Endothelial cell of umbilical vein (primary cell): Measurements from ENCODE around the gene KCNIP3. TPM values are rescaled to one million over a fixed set of nuclear protein-coding genes. Genes with fewer than 3 reads are reported as not detected.

Source experiments
- BruUV-seq: library from RNA; stranded (reverse); fragments of 400-500 nt; replicated peaks from 2 replicates; lab custom pipeline; 2021; lab: Mats Ljungman, UMichigan
- CTCF ChIA-PET: fragments of 300-600, 350-600 bp; sonication (Branson Sonifier 250); formaldehyde crosslinking; loops from one replicate; lab custom pipeline; 2021; ENCODE audit warnings: antibody characterized with exemption, inconsistent platforms; lab: Charles Lee
- POLR2A ChIA-PET: fragments of 300-600, 350-600 bp; sonication (Branson Sonifier 250); formaldehyde crosslinking; loops from one replicate; lab custom pipeline; 2021; ENCODE audit warnings: antibody characterized with exemption, inconsistent platforms; lab: Charles Lee
- DNase-seq: peaks from one replicate; pipeline ENCODE4 v3.0.0-alpha.2; 2011; ENCODE audit warnings: low read depth, low spot score
- FAIRE-seq: peaks from 2 replicates; lab custom pipeline; 2011; peaks lifted over from hg19 to GRCh38; lab: Jason Lieb, UNC
- H2AFZ ChIP-seq: 2 replicates; pipeline ENCODE4 v1.6.0; 2012; ENCODE audit warnings: low read depth, low read length, control low read depth, inconsistent platforms
- H3K27ac ChIP-seq: 2 replicates; pipeline ENCODE4 v1.5.1; 2011; ENCODE audit warnings: low read depth, mild to moderate bottlenecking, control low read depth, low read length, moderate library complexity; ENCODE audit not compliant: insufficient read depth
- H3K27me3 ChIP-seq, 2 experiments: 2 replicates each; pipeline versions ENCODE4 v1.6.0 to v1.6.1; 2011; ENCODE audit warnings: low read length in 2 of 2, mixed read lengths in 1 of 2; ENCODE audit not compliant: control insufficient read depth in 2 of 2, insufficient read depth in 2 of 2
- H3K36me3 ChIP-seq, 2 experiments: 2 replicates in 1 of 2; 3 replicates in 1 of 2; pipeline ENCODE4 v1.5.1; 2011; ENCODE audit warnings: low read length in 2 of 2, mild to moderate bottlenecking in 1 of 2, moderate library complexity in 1 of 2; ENCODE audit not compliant: control insufficient read depth in 2 of 2, insufficient read depth in 2 of 2; ENCODE audit errors: extremely low read depth in 1 of 2
- H3K4me1 ChIP-seq: 3 replicates; pipeline ENCODE4 v1.5.1; 2011; ENCODE audit warnings: mild to moderate bottlenecking, low read length; ENCODE audit not compliant: control insufficient read depth, insufficient read depth; ENCODE audit errors: extremely low read depth
- H3K4me2 ChIP-seq: 2 replicates; pipeline ENCODE4 v1.6.1; 2011; ENCODE audit warnings: low read length, control low read depth, mixed read lengths; ENCODE audit not compliant: insufficient read depth
- H3K4me3 ChIP-seq, 3 experiments: fragments of 200-600 bp in 1 of 3; sonication (generic), shearing (Covaris generic) in 1 of 3; replicated peaks in 1 of 3; 2 replicates each; pipeline ENCODE4 v1.5.1; 2011 to 2016; ENCODE audit warnings: control low read depth in 3 of 3, low read length in 3 of 3, mild to moderate bottlenecking in 2 of 3, inconsistent platforms in 1 of 3, low read depth in 1 of 3, moderate library complexity in 1 of 3; ENCODE audit not compliant: insufficient read depth in 1 of 3
- H3K79me2 ChIP-seq: 2 replicates; pipeline ENCODE4 v1.6.0; 2012; ENCODE audit warnings: low read length, inconsistent platforms; ENCODE audit not compliant: control insufficient read depth, insufficient read depth
- H3K9ac ChIP-seq: replicated peaks from 2 replicates; pipeline ENCODE3; 2011; ENCODE audit warnings: low read length, control low read depth; ENCODE audit not compliant: insufficient read depth; ENCODE audit errors: extremely low read depth
- H3K9me1 ChIP-seq: replicated peaks from 3 replicates; pipeline ENCODE4 v1.6.0; 2011; ENCODE audit warnings: mild to moderate bottlenecking, low read length; ENCODE audit not compliant: control insufficient read depth, insufficient read depth; ENCODE audit errors: extremely low read depth
- H3K9me3 ChIP-seq: replicated peaks from 2 replicates; pipeline ENCODE4 v1.5.1; 2012; ENCODE audit warnings: low read length, inconsistent platforms; ENCODE audit not compliant: control insufficient read depth, insufficient read depth
- H4K20me1 ChIP-seq: replicated peaks from 2 replicates; pipeline ENCODE3; 2011; ENCODE audit warnings: mild to moderate bottlenecking, low read length; ENCODE audit not compliant: control insufficient read depth, insufficient read depth; ENCODE audit errors: extremely low read depth
- CTCF ChIP-seq, 2 donors: IDR thresholded peaks; 1 replicate in 1 of 2; 2 replicates in 1 of 2; pipeline ENCODE4 v1.5.1; 2011; ENCODE audit warnings: low read length in 2 of 2, mild to moderate bottlenecking in 2 of 2, moderate library complexity in 2 of 2, control low read depth in 1 of 2, inconsistent platforms in 1 of 2, low read depth in 1 of 2; ENCODE audit not compliant: insufficient read depth in 1 of 2; ENCODE audit errors: extremely low read depth in 1 of 2
- EZH2 ChIP-seq: IDR thresholded peaks from 2 replicates; pipeline ENCODE4 v1.6.1; 2012; ENCODE audit warnings: borderline replicate concordance, low read depth, mild to moderate bottlenecking, moderate library complexity, low read length, inconsistent platforms; ENCODE audit not compliant: severe bottlenecking
- FOS ChIP-seq: IDR thresholded peaks from 2 replicates; pipeline ENCODE4 v1.6.1; 2011; ENCODE audit warnings: mild to moderate bottlenecking, low read length, moderate library complexity, borderline replicate concordance; ENCODE audit not compliant: insufficient read depth
- GATA2 ChIP-seq: IDR thresholded peaks from 2 replicates; pipeline ENCODE4 v1.7.0; 2011; ENCODE audit warnings: low read depth, mild to moderate bottlenecking, moderate library complexity, mixed read lengths, low read length; ENCODE audit not compliant: insufficient read length, insufficient read depth
- JUN ChIP-seq: IDR thresholded peaks from 2 replicates; pipeline ENCODE4 v1.6.1; 2011; ENCODE audit warnings: borderline replicate concordance, low read depth; ENCODE audit not compliant: insufficient read length, insufficient read depth
- MAX ChIP-seq: IDR thresholded peaks from 2 replicates; pipeline ENCODE4 v1.6.1; 2011; ENCODE audit not compliant: insufficient read depth, insufficient read length
- MYC ChIP-seq: IDR thresholded peaks from one replicate; pipeline ENCODE4 v1.6.1; 2011; ENCODE audit warnings: mild to moderate bottlenecking, low read depth, low read length
- POLR2A ChIP-seq: IDR thresholded peaks from 2 replicates; pipeline ENCODE4 v1.6.1; 2012; ENCODE audit warnings: low read depth, mild to moderate bottlenecking, control low read depth, low read length
- POLR2AphosphoS5 ChIP-seq: IDR thresholded peaks from 2 replicates; pipeline ENCODE4 v1.6.1; 2012; ENCODE audit warnings: low read depth, mild to moderate bottlenecking, control low read depth, low read length, moderate library complexity; ENCODE audit not compliant: insufficient read depth
- dilution Hi-C: fragments of 300-500 bp; cut with MboI; formaldehyde crosslinking; loops from one replicate; pipeline ENCODE4 v1.15.0; 2019; ENCODE audit warnings: low sequenced_read_pairs; ENCODE audit not compliant: extremely low pct_ligation_motif_present
- intact Hi-C: fragments of 100-400 bp; cut with micrococcal nuclease; formaldehyde crosslinking; loops from one replicate; pipeline ENCODE4 v1.10.0; 2022
- polyA plus RNA-seq, 4 experiments: library from polyadenylated mRNA; depleted of rRNA in 3 of 4; stranded (reverse) in 3 of 4; unstranded in 1 of 4; fragments of >200 nt; gene quantifications; 2 replicates each; pipeline versions ENCODE4 v1.2.1 to v1.2.3, GENCODE V29; 2011 to 2012; ENCODE audit warnings: missing spikeins in 1 of 4
- total RNA-seq: library from RNA; stranded (reverse); gene quantifications from 2 replicates; pipeline ENCODE4 v1.2.3, GENCODE V29; 2021

KCNIP3 gene
- total and polyA plus RNA-seq, 2 donors (not counting 3 experiments of a cell fraction or from before 2014, with no cell fraction given): 0.12 to 0.62 TPM

GRCh38 chr2:95347681-95348608, 50.8 kb downstream of the KCNIP3 start:
- no peak overlapping the region for H3K9ac ChIP-seq
- H3K79me2 ChIP-seq: no peaks in the 10 kb centered on the region
- no peak overlapping the region for H3K27ac ChIP-seq
- peaks cover 9 to 19% of the 10 kb centered on the region in 2 experiments for H3K27me3 ChIP-seq
- no peaks in the 10 kb centered on the region for H4K20me1 ChIP-seq
- no peak overlapping the region for H3K4me2 ChIP-seq
- FAIRE-seq (no peak), DNase-seq (no peak)
- H3K4me1 ChIP-seq: peaks cover 7% of the 10 kb centered on the region
- dilution Hi-C loops (no loop called here), intact Hi-C loops (loop anchor here (5.0 kb wide), 1 partner anchor 39 kb away; no protein-coding TSS in a partner anchor)
- no peak for TF ChIP-seq POLR2AphosphoS5
- TF ChIP-seq GATA2: no peak
- no peak for TF ChIP-seq MAX
- TF ChIP-seq JUN: no peak
- no peak for TF ChIP-seq MYC
- TF ChIP-seq FOS: no peak
- TF ChIP-seq CTCF (IDR thresholded peaks at IDR 0.05; ENCODE audit: extremely low read depth in 1 of 2, insufficient read depth in 1 of 2, low read depth in 1 of 2, low read length in 2 of 2): no peak
- no peak for TF ChIP-seq EZH2
- TF ChIP-seq POLR2A: no peak
- H3K9me3 ChIP-seq: no peaks in the 10 kb centered on the region
- POLR2A ChIA-PET: no interaction called here
- H3K36me3 ChIP-seq: no peaks in the 10 kb centered on the region
- no peaks in the 10 kb centered on the region for H3K9me1 ChIP-seq
- H3K4me3 ChIP-seq: no peak overlapping the region
- BruUV-seq: no TSS peak
- CTCF ChIA-PET: interaction anchor here (0.6 to 1.0 kb wide), 2 partner anchors 41 to 67 kb away, joined by 3 read pairs; no protein-coding TSS in a partner anchor
- no peak overlapping the region for H2AFZ ChIP-seq
